ENCODE data around the gene LHPP. TPM values are rescaled to one million over a fixed set of nuclear protein-coding genes. Genes with fewer than 3 reads are reported as not detected.

Gene LHPP
- total and polyA plus RNA-seq, 4 donors, result 11.5 to 22.0 (median 18.6) TPM

DNA sequence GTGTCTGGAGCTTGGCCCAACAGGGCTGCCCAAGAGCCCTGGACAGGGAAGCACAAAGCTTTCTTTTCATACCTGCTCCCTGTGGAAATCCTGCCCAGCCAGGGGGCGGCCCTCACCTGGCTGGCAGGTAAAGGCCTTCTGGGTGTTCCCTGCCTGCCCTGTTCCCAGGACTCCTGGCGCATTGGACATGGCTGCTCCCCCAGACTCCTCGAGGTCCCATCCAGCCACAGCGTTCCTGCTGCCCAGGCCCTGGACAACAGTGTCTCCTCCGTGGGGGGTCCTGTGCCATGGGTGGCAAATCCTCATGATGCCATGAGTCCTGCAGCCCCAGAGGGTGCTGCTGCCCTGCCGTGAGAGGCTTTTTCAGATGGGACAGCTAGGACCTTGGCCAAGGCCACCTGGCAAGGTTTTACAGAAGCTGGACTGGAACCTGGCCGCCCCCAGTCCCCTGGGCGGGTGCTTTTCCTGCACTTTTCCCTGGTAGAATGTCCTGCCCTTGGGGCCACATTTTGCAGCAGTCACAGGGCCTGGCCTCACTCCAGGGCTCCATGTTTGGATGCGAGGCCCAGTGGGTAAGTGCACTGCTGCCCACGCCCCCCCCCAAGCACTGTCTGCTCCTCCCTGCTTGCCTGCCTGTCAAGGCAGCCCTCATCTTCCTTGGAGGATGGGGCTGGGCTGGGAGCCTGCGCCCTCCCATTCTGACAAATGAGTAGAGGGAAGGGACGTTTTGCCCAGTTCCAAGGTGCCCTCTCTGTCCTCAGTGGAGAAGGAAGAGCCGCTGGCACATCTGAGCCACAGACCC lies 60.7 kb downstream of the LHPP start:
- Histone ChIP-seq H3K4me1 (ENCODE audit: control insufficient read depth in 1 of 2, insufficient read depth in 2 of 2, low read length in 2 of 2) (no peaks in the 10 kb centered on the region), H3K27me3 (ENCODE audit: control insufficient read depth in 1 of 2, insufficient read depth in 2 of 2, low read length in 1 of 2) (no peaks in the 10 kb centered on the region), H3K9me3 (ENCODE audit: control insufficient read depth, low read length) (no peaks in the 10 kb centered on the region), H3K4me3 (ENCODE audit: low read length in 2 of 2) (no peak overlapping the region), H3K36me3 (ENCODE audit: control insufficient read depth in 1 of 2, insufficient read depth in 2 of 2, low read length in 1 of 2) (no peaks in the 10 kb centered on the region), H3K27ac (ENCODE audit: low read depth in 1 of 2, low read length in 2 of 2) (no peak overlapping the region)
- ATAC-seq (ENCODE audit: low FRiP score) (no peak), DNase-seq (peak in 1 of 2 donors; percentile 72)
- 86 to 88% methylated on average over 13 of the region's 13 CpGs for WGBS, 2 donors
- intact Hi-C loops (cut with DNase I), result no loop called here

DNA sequence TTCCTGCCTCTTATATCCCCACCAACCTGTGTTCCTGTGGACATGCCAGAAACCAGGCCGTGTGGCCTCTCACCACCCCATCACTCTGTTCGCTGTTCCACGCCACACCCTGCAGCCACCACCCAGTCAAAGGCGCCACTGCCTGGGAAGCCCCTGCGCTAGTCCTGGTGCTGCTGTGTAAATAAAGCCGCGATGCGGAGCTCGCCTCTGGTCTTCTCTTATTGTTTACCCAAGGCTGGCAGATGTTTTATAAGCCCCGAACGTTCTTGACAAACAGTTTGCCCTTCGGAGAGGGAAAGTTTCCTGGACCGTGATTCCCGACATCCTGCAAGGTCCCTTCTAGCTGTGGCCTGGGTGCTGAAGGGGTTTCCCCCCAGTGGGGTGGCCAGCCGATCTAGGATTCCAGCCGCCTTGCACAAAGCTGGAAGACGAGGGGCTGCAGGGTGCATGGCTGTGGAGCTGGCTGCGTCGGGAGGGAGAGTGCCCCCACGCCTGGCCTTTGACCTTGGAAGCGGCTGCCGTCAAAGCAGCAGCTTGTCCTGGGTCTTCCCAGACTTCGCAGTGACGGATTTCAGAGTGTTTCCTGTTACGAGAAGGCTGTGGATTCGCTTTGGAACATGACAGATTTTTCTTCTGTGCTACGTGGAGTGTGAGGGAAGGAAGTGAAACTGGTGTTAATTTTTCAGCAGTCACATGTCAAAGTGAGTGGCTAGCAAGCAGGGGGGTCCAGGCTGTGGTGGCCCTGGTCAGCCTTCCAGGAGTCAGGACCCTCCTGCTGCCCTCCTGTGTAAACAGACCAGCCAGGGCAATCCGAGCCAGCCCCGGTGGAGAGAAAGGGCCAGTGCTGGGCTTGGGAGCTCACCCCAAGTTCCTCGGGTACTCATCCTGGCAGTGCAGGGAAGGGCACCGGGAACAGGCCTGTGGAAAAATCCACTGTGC lies 61.6 kb downstream of the LHPP start:
- peak; percentile 69 to 79 for DNase-seq
- intact Hi-C loops (cut with DNase I), result no loop called here
- no peaks in the 10 kb centered on the region for H3K4me1 ChIP-seq (ENCODE audit: control insufficient read depth in 1 of 2, insufficient read depth in 2 of 2, low read length in 2 of 2)

GRCh38 chr10:124523901-124524300 lies 62.3 kb downstream of the LHPP start:
- no peak for ATAC-seq (ENCODE audit: low FRiP score)
- intact Hi-C loops (cut with DNase I), result no loop called here

More for the DNA sequence above, 61.6 kb downstream of the LHPP start:
- H3K36me3 ChIP-seq (ENCODE audit: control insufficient read depth in 1 of 2, insufficient read depth in 2 of 2, low read length in 1 of 2), result no peaks in the 10 kb centered on the region
- WGBS, 2 donors, result 82 to 83% methylated on average over 31 of the region's 31 CpGs
- H3K27me3 ChIP-seq (ENCODE audit: control insufficient read depth in 1 of 2, insufficient read depth in 2 of 2, low read length in 1 of 2), result no peaks in the 10 kb centered on the region
- ATAC-seq (ENCODE audit: low FRiP score), result peak; percentile 9
- H3K4me3 ChIP-seq (ENCODE audit: low read length in 2 of 2), result no peak overlapping the region
- H3K9me3 ChIP-seq (ENCODE audit: control insufficient read depth, low read length), result no peaks in the 10 kb centered on the region
- H3K27ac ChIP-seq (ENCODE audit: low read depth in 1 of 2, low read length in 2 of 2), result no peak overlapping the region

DNA sequence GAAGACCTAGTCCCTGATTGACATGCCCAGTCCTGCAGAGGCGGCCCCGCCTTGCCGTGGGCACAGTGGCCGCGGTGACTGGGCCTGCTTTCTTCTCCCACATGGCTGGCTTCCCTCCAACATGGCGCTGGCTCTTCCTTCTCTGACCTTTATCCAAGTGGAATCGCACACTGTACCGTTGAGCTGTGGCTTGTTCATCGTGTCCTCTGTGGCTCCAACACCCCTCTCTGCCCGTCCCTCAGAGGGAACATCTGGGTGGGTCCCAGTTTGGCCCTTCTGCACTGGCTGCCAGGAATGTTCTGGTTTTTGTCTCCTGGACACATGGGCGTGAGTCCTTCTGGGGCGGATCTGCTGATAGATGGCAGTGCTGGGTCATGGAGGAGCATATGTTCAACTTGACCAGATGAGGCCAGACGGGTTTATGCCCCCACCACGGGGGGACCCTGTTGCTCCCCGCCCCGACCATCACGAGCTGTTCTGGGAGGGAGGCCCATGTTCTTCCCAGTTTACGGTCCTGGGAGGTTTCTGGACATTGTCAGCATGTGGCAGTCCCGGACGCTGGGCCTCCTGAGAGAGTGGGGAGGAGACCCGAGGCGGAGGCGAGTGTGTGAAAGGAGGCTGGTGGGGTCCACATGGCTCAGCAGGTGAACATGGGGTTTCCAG lies 63.5 kb downstream of the LHPP start:
- Histone ChIP-seq H3K4me3 (ENCODE audit: low read length in 2 of 2) (no peak overlapping the region), H3K36me3 (ENCODE audit: control insufficient read depth in 1 of 2, insufficient read depth in 2 of 2, low read length in 1 of 2) (no peaks in the 10 kb centered on the region), H3K27ac (ENCODE audit: low read depth in 1 of 2, low read length in 2 of 2) (no peak overlapping the region), H3K9me3 (ENCODE audit: control insufficient read depth, low read length) (no peaks in the 10 kb centered on the region), H3K4me1 (ENCODE audit: control insufficient read depth in 1 of 2, insufficient read depth in 2 of 2, low read length in 2 of 2) (no peaks in the 10 kb centered on the region), H3K27me3 (ENCODE audit: control insufficient read depth in 1 of 2, insufficient read depth in 2 of 2, low read length in 1 of 2) (no peaks in the 10 kb centered on the region)
- ATAC-seq (ENCODE audit: low FRiP score), result no peak
- WGBS, 2 donors, result 78 to 85% methylated on average over 23 of the region's 23 CpGs
- intact Hi-C loops (cut with DNase I), result no loop called here
- peak in 1 of 2 donors; percentile 69 for DNase-seq

More at GRCh38 chr10:124523901-124524300, 62.3 kb downstream of the LHPP start:
- no peak for DNase-seq
- H3K27ac ChIP-seq (ENCODE audit: low read depth in 1 of 2, low read length in 2 of 2), result no peak overlapping the region
- no peaks in the 10 kb centered on the region for H3K36me3 ChIP-seq (ENCODE audit: control insufficient read depth in 1 of 2, insufficient read depth in 2 of 2, low read length in 1 of 2)
- no peaks in the 10 kb centered on the region for H3K4me1 ChIP-seq (ENCODE audit: control insufficient read depth in 1 of 2, insufficient read depth in 2 of 2, low read length in 2 of 2)
- no peak overlapping the region for H3K4me3 ChIP-seq (ENCODE audit: low read length in 2 of 2)
- WGBS, 2 donors, result 85 to 91% methylated on average over 5 of the region's 5 CpGs
- no peaks in the 10 kb centered on the region for H3K27me3 ChIP-seq (ENCODE audit: control insufficient read depth in 1 of 2, insufficient read depth in 2 of 2, low read length in 1 of 2)
- no peaks in the 10 kb centered on the region for H3K9me3 ChIP-seq (ENCODE audit: control insufficient read depth, low read length)

- Histone ChIP-seq H3K27me3 (ENCODE audit: control insufficient read depth in 1 of 2, insufficient read depth in 2 of 2, low read length in 1 of 2) (no peaks in the 10 kb centered on the region), H3K27ac (ENCODE audit: low read depth in 1 of 2, low read length in 2 of 2) (no peak overlapping the region), H3K9me3 (ENCODE audit: control insufficient read depth, low read length) (no peaks in the 10 kb centered on the region), H3K36me3 (ENCODE audit: control insufficient read depth in 1 of 2, insufficient read depth in 2 of 2, low read length in 1 of 2) (no peaks in the 10 kb centered on the region), H3K4me3 (ENCODE audit: low read length in 2 of 2) (no peak overlapping the region), H3K4me1 (ENCODE audit: control insufficient read depth in 1 of 2, insufficient read depth in 2 of 2, low read length in 2 of 2) (no peaks in the 10 kb centered on the region)
- no peak for ATAC-seq (ENCODE audit: low FRiP score)
- intact Hi-C loops (cut with DNase I), result no loop called here
- 93 to 94% methylated on average over 20 of the region's 20 CpGs for WGBS, 2 donors
- peak in 1 of 2 donors; percentile 59 for DNase-seq
Observed at GRCh38 chr10:124525751-124526600, 64.4 kb downstream of the LHPP start.

DNA sequence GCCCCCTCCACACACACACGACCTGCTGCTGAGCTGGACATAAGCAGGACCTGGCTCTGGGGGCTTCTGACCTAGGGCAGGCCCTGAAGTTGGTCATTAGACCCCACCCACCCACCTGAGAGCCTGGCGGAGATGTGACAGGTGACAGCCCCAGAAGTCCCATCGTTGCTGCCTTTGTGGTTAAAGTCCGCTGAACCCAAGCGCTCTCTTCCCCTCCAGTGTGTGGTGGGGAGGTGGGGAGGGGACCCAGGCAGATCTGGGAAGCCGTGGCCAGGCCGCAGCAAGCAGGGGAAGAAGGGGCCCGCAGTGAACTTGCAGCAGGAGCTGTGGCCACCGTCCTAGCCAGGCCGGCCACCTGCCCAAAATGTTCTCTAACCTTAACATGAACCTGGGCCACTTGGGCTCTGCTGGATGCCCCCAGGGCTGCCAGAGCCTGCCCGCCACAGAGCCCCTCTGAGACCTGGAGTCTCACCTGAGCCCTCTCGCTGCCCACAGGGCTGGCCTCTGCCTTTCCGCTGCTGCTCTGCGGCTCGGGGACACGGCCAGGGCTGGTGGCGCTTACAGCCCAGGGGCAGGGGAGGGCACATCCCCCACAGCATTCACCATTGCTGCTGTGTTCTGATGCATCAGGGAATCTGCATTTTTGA lies 65.1 kb downstream of the LHPP start:
- Histone ChIP-seq H3K9me3 (ENCODE audit: control insufficient read depth, low read length) (no peaks in the 10 kb centered on the region), H3K4me1 (ENCODE audit: control insufficient read depth in 1 of 2, insufficient read depth in 2 of 2, low read length in 2 of 2) (no peaks in the 10 kb centered on the region), H3K4me3 (ENCODE audit: low read length in 2 of 2) (no peak overlapping the region), H3K27ac (ENCODE audit: low read depth in 1 of 2, low read length in 2 of 2) (no peak overlapping the region), H3K36me3 (ENCODE audit: control insufficient read depth in 1 of 2, insufficient read depth in 2 of 2, low read length in 1 of 2) (no peaks in the 10 kb centered on the region), H3K27me3 (ENCODE audit: control insufficient read depth in 1 of 2, insufficient read depth in 2 of 2, low read length in 1 of 2) (no peaks in the 10 kb centered on the region)
- DNase-seq, result peak in 1 of 2 donors; percentile 68
- intact Hi-C loops (cut with DNase I), result no loop called here
- no peak for ATAC-seq (ENCODE audit: low FRiP score)
- 87 to 88% methylated on average over 17 of the region's 17 CpGs for WGBS, 2 donors

DNA sequence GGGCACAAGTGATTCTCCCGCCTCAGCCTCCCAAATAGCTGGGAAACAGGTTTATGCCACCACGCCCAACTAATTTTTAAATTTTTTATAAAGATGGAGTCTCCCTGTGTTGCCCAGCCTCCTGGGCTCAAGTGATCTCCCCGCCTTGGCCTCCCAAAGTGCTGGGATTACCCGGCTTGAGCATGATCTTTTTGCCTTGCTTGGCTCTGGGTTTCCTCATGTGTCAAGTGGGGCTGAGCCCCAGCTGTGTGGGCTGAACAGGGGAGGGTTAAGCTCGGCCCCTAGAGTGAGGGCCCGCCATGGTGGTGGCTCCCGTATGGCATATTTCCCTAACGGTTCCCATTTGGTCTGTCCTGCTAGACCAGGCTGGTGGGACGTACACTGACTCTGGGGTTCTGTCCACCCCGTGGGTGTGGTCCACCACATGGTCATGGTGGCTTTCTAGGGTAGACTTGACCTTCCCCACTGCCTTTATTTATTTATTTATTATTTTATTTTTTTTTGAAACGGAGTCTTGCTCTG lies 66.3 kb downstream of the LHPP start:
- Histone ChIP-seq H3K4me1 (ENCODE audit: control insufficient read depth in 1 of 2, insufficient read depth in 2 of 2, low read length in 2 of 2) (no peaks in the 10 kb centered on the region), H3K27ac (ENCODE audit: low read depth in 1 of 2, low read length in 2 of 2) (no peak overlapping the region), H3K27me3 (ENCODE audit: control insufficient read depth in 1 of 2, insufficient read depth in 2 of 2, low read length in 1 of 2) (no peaks in the 10 kb centered on the region), H3K4me3 (ENCODE audit: low read length in 2 of 2) (no peak overlapping the region), H3K36me3 (ENCODE audit: control insufficient read depth in 1 of 2, insufficient read depth in 2 of 2, low read length in 1 of 2) (no peaks in the 10 kb centered on the region), H3K9me3 (ENCODE audit: control insufficient read depth, low read length) (no peaks in the 10 kb centered on the region)
- DNase-seq, result no peak
- WGBS, 2 donors, result 91 to 93% methylated on average over 11 of the region's 11 CpGs
- intact Hi-C loops (cut with DNase I), result no loop called here
- ATAC-seq (ENCODE audit: low FRiP score), result no peak

All from aorta (tissue), 5 donors.